C4-2B (cell line): Measurements from ENCODE around the gene EIF4E1B.

Source experiments
- H3K27ac ChIP-seq: fragments of 450-650 bp; 2 replicates; pipeline ENCODE4 v1.5.1; 2017
- ZFX ChIP-seq: fragments of 450-650 bp; IDR thresholded peaks from 2 replicates; pipeline ENCODE4 v1.6.1; 2017
- TF ChIP-seq, protein P1 (sequence below): fragments of 450-650 bp; conservative IDR thresholded peaks from 2 replicates; pipeline ENCODE4 v1.5.1; 2017; ENCODE audit warnings: mild to moderate bottlenecking

The EIF4E1B gene, protein sequence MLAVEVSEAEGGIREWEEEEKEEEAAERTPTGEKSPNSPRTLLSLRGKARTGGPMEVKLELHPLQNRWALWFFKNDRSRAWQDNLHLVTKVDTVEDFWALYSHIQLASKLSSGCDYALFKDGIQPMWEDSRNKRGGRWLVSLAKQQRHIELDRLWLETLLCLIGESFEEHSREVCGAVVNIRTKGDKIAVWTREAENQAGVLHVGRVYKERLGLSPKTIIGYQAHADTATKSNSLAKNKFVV

DNA sequence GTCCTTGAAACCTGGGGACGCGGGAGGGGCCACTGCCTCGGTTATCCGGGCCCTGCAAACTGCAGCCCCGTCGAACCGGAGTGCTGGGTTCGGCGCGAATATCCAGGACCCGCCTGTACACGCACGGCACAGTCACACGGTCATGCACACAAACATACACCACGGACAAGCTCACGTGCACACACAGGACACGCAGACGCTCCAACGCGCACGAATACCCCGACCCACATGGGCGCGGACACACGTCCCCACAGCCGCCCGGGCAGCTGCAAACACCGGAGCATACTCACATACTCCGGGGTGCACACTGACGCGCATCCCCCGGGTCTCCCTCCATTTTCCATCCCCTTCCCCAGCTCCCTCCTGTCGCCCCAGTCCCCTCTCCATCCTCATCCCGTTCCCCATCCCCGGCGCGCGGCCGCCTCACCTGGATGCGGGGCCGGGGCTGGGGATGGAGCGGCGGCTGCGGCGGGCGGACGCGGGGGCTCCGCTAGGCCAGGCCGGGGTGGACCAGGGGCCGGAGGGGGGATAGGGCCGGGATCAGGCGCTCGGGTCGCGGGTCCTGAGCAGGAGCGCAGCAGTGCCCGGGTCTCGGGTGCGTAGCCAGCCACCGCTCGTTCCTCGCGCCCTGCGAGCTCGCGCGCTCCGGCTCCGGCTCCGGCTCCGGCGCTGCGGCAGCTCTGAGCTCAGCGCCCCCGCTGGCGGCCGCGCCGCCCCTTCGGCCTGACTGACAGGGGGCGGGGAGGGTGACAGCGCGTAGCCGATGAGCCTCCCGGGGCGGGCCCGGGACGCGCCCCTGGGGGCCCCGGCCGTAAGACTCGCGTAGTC, at the start of gene EIF4E1B, which contains the start of gene SNCB:
EIF4E1B (plus strand) TSS at position 823 of the 828 bp plus-strand sequence. CDS start 12,113 bp downstream, outside the sequence.
SNCB (minus strand) TSS at position 682 of the 828 bp plus-strand sequence. CDS start 880 bp downstream, outside the sequence.
- no peak for TF ChIP-seq ZFX
- TF ChIP-seq, protein P1, sequence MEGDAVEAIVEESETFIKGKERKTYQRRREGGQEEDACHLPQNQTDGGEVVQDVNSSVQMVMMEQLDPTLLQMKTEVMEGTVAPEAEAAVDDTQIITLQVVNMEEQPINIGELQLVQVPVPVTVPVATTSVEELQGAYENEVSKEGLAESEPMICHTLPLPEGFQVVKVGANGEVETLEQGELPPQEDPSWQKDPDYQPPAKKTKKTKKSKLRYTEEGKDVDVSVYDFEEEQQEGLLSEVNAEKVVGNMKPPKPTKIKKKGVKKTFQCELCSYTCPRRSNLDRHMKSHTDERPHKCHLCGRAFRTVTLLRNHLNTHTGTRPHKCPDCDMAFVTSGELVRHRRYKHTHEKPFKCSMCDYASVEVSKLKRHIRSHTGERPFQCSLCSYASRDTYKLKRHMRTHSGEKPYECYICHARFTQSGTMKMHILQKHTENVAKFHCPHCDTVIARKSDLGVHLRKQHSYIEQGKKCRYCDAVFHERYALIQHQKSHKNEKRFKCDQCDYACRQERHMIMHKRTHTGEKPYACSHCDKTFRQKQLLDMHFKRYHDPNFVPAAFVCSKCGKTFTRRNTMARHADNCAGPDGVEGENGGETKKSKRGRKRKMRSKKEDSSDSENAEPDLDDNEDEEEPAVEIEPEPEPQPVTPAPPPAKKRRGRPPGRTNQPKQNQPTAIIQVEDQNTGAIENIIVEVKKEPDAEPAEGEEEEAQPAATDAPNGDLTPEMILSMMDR = no peak
- H3K27ac ChIP-seq = no peak within 1 kb of the TSS

DNA sequence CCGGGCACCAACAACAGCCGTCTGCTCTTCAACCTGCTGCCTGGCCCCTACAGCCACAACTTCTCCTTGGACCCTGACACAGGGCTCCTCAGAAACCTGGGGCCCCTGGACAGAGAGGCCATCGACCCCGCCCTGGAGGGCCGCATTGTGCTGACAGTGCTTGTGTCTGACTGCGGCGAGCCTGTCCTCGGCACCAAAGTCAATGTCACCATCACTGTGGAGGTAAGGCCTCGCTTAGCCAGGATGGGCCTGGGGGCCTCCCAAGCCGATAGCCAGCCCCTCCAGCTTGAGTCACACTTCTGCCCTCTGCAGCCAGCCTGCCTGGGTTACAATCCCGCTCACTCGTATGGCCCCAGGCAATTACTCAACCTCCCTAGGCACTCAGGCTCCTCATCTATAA, 49.1 kb upstream of the EIF4E1B start:
- no peak overlapping the region for H3K27ac ChIP-seq
- TF ChIP-seq, protein P1 = no peak
- no peak for TF ChIP-seq ZFX

DNA sequence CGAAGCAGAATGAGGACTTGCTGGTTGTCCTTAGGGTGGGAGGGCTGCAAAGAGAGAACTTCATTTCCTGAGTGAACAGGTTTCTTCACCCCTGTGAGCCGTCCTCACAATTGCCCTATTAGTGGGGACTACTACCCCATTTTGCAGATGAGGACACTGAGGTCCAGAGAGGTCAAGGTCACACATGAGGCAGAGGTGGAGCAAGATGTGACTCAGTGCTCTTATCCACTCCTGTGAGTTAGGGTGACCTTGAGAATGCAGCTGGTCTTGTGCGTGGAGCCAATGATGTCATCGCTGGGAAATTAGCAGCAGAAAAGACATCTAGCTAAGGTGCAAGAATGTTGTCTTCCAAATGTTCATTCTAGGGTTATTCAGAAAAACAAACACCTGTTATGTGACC, 47.4 kb upstream of the EIF4E1B start:
- H3K27ac ChIP-seq = no peak overlapping the region
- TF ChIP-seq, protein P1 = no peak
- TF ChIP-seq ZFX = no peak

DNA sequence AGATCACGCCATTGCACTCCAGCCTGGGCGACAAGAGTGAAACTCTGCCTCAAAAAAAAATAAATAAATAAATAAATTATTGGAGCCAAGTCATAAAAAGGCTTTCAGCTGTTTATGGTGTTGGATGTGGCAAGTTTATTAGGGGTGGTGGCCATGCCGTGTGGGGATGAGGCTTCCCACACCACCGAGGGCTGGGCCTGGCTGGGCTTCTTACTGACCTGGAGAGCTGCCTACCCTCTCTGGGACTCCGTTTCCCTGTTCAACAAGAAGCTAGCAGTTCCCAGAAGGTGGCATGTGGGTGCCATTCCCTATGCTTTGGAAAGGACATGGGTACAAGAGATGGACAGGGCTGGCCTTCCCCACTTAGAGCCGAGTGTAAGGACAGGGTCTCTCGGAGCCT, 43.1 kb upstream of the EIF4E1B start:
- TF ChIP-seq ZFX = no peak
- TF ChIP-seq, protein P1 = no peak
- no peak overlapping the region for H3K27ac ChIP-seq

DNA sequence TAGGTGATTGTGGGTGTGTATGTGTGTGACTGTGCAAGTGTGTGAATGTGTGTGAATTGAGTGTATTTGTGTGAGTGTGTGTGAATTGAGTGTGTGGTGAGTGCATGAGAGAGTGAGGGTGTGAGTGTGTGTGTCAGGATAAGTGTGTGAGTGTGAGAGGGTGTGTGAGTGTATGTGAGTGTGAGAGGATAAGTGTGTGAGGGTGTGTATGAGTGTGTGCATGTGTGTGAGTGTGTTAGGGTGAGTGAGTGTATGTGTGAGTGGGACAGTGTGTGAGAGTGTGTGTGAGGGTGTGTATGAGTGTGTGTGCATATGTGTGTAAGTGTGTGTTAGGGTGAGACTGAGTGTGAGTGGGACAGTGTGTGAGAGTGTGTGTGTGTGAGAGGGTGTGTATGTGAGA, 42.2 kb upstream of the EIF4E1B start:
- TF ChIP-seq, protein P1 = no peak
- no peak for TF ChIP-seq ZFX
- H3K27ac ChIP-seq = no peak overlapping the region

DNA sequence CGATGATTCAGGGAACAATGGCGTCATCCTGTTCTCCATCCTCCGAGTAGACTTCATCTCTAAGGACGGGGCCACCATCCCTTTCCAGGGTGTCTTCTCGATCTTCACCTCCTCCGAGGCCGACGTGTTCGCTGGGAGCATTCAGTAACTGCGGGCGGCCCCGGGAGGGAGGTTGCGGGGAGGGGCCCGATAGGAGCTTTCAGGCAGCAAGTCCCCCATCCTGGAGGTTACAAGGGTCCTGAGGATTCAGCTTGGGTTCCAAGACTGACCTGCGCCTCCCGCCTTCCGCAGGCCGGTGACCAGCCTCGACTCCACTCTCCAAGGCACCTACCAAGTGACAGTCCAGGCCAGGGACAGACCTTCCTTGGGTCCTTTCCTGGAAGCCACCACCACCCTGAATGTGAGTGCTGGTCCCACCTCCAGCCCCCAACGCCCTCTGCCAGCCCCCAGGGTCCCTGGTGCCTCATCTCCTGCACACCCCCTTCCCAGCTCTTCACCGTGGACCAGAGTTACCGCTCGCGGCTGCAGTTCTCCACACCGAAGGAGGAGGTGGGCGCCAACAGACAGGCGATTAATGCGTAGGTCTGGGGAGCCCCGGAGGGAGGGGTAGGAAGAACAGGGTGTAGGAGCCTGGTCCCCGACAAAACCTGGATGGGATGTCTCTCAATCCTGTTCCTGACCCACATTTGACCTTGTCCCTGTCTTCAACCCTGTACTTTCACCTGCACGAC, 41.3 kb upstream of the EIF4E1B start:
- no peak for TF ChIP-seq ZFX
- TF ChIP-seq, protein P1 = no peak
- H3K27ac ChIP-seq = no peak overlapping the region
